Lung (tissue), 12 donors: ENCODE data around the gene KMT2D. TPM values are rescaled to one million over a fixed set of nuclear protein-coding genes. Genes with fewer than 3 reads are reported as not detected.

ENCODE experiments used
- ATAC-seq: fragments of 200-7000 bp; cut with Tn5 transposase; one replicate; pipeline ENCODE4 v1.9.1; 2020; ENCODE audit warnings: moderate number of reproducible peaks; ENCODE audit not compliant: insufficient read depth, low FRiP score
- DNase-seq, 3 donors: peaks; one replicate each; pipeline ENCODE4 v3.0.0-alpha.2; 2013 to 2017
- H3K27ac ChIP-seq, 2 donors: one replicate each; pipeline ENCODE4 v1.5.1; 2013; ENCODE audit warnings: mild to moderate bottlenecking in 2 of 2, moderate library complexity in 2 of 2, control low read depth in 1 of 2, inconsistent platforms in 1 of 2, low read depth in 1 of 2, low read length in 1 of 2
- H3K27me3 ChIP-seq, 3 donors: one replicate each; pipeline ENCODE4 v1.5.1; 2013; ENCODE audit warnings: low read length in 2 of 3; ENCODE audit not compliant: control insufficient read depth in 3 of 3, insufficient read depth in 3 of 3
- H3K36me3 ChIP-seq, 4 donors: one replicate each; pipeline ENCODE4 v1.5.1; 2013; ENCODE audit warnings: low read length in 4 of 4, mild to moderate bottlenecking in 1 of 4, moderate library complexity in 1 of 4; ENCODE audit not compliant: control insufficient read depth in 4 of 4, insufficient read depth in 4 of 4
- H3K4me1 ChIP-seq, 5 donors: one replicate each; pipeline ENCODE4 v1.5.1; 2013; ENCODE audit warnings: low read length in 5 of 5, mild to moderate bottlenecking in 2 of 5, moderate library complexity in 1 of 5; ENCODE audit not compliant: control insufficient read depth in 5 of 5, insufficient read depth in 5 of 5
- H3K4me3 ChIP-seq: one replicate; pipeline ENCODE4 v1.5.1; 2013; ENCODE audit warnings: mild to moderate bottlenecking, control low read depth, moderate library complexity
- H3K9ac ChIP-seq, 2 donors: one replicate each; pipeline ENCODE4 v1.5.1; 2013; ENCODE audit warnings: low read length in 2 of 2, control low read depth in 1 of 2; ENCODE audit not compliant: insufficient read depth in 1 of 2
- H3K9me3 ChIP-seq, 4 donors: one replicate each; pipeline ENCODE4 v1.5.1; 2013; ENCODE audit warnings: low read length in 3 of 4, mild to moderate bottlenecking in 1 of 4, moderate library complexity in 1 of 4; ENCODE audit not compliant: control insufficient read depth in 4 of 4, insufficient read depth in 3 of 4
- CTCF ChIP-seq: IDR thresholded peaks from 2 replicates; pipeline ENCODE4 v1.5.1; 2012; ENCODE audit warnings: mild to moderate bottlenecking; ENCODE audit errors: control extremely low read depth, extremely low read depth
- WGBS, 2 donors: extraction: QIAGEN DNeasy Blood & Tissue Kit; methylation state at CpG; one replicate each; pipeline ENCODE4 v1.1.7; 2013; 5-methylcytosine and 5-hydroxymethylcytosine counted together
- polyA plus RNA-seq, 2 donors: library from polyadenylated mRNA; stranded (reverse); fragments of 200-250 nt; gene quantifications; one replicate each; pipeline ENCODE4 v1.2.1, GENCODE V29; 2013
- total RNA-seq, 2 donors: library from RNA; depleted of rRNA in 1 of 2; stranded (reverse); fragments of >200 nt in 1 of 2; gene quantifications; one replicate each; pipeline ENCODE4 v1.2.1, GENCODE V29; 2014 to 2021
- donor health status: control.
- donor health status: control.
- donor health status: Bipolar disorder and iron deficiency.
- donor health status: healthy.
- donor health status: DM: yes; HTN: yes; CAD: no.

KMT2D gene
- total and polyA plus RNA-seq, 4 donors = 27.6 to 115 (median 49.2) TPM

- WGBS, 2 donors = 86 to 98% methylated on average over 1 of the region's 1 CpG
- DNase-seq = no peak
- Histone ChIP-seq H3K4me3 (no peak overlapping the region), H3K27me3 (no peaks in the 10 kb centered on the region), H3K9me3 (no peaks in the 10 kb centered on the region), H3K27ac (no peak overlapping the region), H3K36me3 (peaks cover 9 to 14% (median 9%) of the 10 kb centered on the region in 4 donors), H3K9ac (no peak overlapping the region), H3K4me1 (peaks cover 0 to 14% (median 4%) of the 10 kb centered on the region in 5 donors)
- no peak for TF ChIP-seq CTCF
- no peak for ATAC-seq
Measured at GRCh38 chr12:49015196-49015595, 45.4 kb downstream of the KMT2D start.

- WGBS, 2 donors = 71 to 81% methylated on average over 1 of the region's 1 CpG
- H3K27ac ChIP-seq = no peak overlapping the region
- no peak overlapping the region for H3K4me3 ChIP-seq
- H3K9ac ChIP-seq = no peak overlapping the region
- no peaks in the 10 kb centered on the region for H3K9me3 ChIP-seq
- no peaks in the 10 kb centered on the region for H3K27me3 ChIP-seq
- peaks cover 0 to 12% (median 4%) of the 10 kb centered on the region in 5 donors for H3K4me1 ChIP-seq
- ATAC-seq (no peak), DNase-seq (peak in 2 of 3 donors; percentile 26 to 27)
- no peak for TF ChIP-seq CTCF
- peaks cover 9 to 17% (median 10%) of the 10 kb centered on the region in 4 donors for H3K36me3 ChIP-seq
Measured at GRCh38 chr12:49014547-49014946, 46.0 kb downstream of the KMT2D start.

GRCh38 chr12:49013428-49013827 lies 47.2 kb downstream of the KMT2D start:
- Histone ChIP-seq H3K4me1 (peaks cover 0 to 8% (median 2%) of the 10 kb centered on the region in 5 donors), H3K4me3 (no peak overlapping the region), H3K27me3 (no peaks in the 10 kb centered on the region), H3K27ac (no peak overlapping the region), H3K9me3 (no peaks in the 10 kb centered on the region), H3K9ac (no peak overlapping the region), H3K36me3 (peaks cover 9 to 17% (median 11%) of the 10 kb centered on the region in 4 donors)
- no peak for TF ChIP-seq CTCF
- ATAC-seq = no peak
- DNase-seq = no peak
- 88 to 97% methylated on average over 3 of the region's 3 CpGs for WGBS, 2 donors

GRCh38 chr12:49012739-49013138 lies 47.9 kb downstream of the KMT2D start:
- Histone ChIP-seq H3K9ac (no peak overlapping the region), H3K27ac (no peak overlapping the region), H3K36me3 (peaks cover 7 to 18% (median 11%) of the 10 kb centered on the region in 4 donors), H3K27me3 (no peaks in the 10 kb centered on the region), H3K9me3 (no peaks in the 10 kb centered on the region), H3K4me1 (peaks cover 0 to 7% (median 2%) of the 10 kb centered on the region in 5 donors), H3K4me3 (no peak overlapping the region)
- DNase-seq = no peak
- ATAC-seq = no peak
- no peak for TF ChIP-seq CTCF
